HL-60/S4 treated with phorbol 12-myristate 13-acetate at 8.2 ng/mL for 4 days and 3 days (cell line): Measurements from ENCODE around the gene IFT88.

ENCODE experiments used
- in situ Hi-C: fragments of 300-500 bp; cut with MboI; formaldehyde crosslinking; loops from 2 replicates; pipeline ENCODE4 v1.15.0; 2022; ENCODE audit warnings: low sequenced_read_pairs

IFT88 gene

DNA sequence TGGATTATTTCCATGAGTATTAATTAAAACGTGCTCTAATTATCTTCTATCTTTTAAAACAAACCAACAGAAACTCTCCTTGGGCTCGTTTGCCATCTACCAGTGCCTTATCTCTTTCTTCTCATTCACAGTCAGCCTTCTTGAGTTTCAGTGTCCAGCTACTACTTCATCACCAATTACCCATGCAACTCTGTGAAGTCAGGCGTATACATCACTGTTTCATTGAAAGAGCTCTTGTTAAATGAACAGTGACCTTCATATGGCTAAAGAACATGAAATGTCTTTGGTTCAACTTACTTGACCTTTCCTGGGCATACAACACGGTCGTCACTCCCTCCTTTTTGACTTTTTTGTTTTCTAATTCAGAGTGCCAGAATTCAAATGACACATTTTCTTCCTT is 5.2 kb upstream of the IFT88 start:
- in situ Hi-C loops = no loop called here

DNA sequence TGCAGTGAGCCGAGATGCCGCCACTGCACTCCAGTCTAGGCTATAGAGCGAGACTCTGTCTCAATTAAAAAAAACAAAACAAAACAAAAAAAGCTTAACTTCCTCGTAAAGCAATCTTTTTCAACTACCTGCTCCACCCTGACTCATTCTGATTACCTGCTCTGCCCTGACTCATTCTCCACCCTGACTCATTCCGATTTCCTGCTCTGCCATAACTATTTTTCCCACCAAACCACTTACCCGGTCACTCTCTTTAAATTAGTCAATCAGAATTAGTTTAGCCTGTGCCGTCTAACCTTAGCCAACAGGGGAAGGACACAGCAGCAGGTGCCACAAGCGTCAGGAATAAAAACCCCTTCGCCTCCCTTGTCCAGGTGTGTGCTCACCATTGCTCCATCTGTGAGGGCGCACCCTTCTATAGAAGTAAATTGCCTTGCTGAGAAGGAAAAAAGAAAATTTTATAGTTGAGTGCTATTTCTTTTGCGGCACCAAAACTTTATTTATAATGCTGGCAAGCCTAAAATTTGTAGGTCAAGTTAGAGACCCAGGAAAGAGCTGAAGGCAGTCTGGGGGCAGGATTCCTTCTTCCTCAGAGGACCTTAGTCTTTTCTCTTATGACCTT is 1.7 kb upstream of the IFT88 start:
- in situ Hi-C loops = no loop called here

GRCh38 chr13:20566468-20566897 is 474 bp upstream of the IFT88 start:
- in situ Hi-C loops = no loop called here

DNA sequence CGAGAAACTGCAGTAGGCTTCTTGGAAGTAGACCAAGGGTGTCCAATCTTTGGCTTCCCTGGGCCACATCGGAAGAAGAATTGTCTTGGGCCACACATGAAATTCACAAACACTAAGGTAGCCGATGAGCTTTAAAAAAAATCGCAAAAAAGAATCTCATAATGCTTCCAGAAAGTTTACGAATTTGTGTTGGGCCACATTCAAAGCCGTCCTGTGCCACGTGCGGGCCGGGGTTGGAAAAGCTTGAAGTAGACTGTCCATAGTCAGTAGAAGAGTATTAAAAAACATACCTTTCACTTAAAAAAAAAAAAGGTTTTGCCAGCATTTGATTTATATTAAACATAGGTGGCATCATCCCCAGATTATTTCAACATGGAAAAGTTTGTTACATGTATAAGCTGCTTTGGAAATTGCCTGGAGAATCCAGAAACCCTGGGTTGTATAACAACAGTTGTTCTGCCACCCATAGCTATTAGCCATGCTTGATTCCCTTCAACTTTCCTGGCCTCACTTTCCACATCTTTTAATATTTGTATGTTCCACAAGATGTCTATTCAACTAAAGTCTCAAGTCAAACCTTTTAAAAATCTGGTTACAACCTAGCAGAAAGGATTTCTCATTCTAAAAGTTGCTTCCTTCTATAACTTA is 1.0 kb downstream of the IFT88 start:
- in situ Hi-C loops = no loop called here

DNA sequence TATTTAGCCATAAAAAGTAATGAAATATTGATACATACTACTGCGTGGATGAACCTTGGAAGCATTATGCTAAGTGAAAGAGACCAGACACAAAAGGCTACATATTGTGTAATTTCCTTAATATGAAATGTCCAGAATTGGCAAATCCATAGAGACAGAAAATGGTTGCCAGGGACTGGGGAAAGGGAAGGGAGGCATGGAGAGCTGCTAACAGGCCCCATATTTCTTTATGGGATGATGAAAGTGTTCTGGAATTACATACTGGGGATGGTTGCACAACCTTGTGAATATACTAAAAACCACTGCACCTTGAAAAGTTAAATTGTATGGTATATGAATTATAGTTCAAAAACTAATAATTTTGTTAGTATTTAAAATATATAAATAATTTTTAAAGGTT is 3.6 kb downstream of the IFT88 start:
- in situ Hi-C loops = no loop called here

GRCh38 chr13:20571676-20572075 is 4.7 kb downstream of the IFT88 start:
- in situ Hi-C loops = no loop called here

DNA sequence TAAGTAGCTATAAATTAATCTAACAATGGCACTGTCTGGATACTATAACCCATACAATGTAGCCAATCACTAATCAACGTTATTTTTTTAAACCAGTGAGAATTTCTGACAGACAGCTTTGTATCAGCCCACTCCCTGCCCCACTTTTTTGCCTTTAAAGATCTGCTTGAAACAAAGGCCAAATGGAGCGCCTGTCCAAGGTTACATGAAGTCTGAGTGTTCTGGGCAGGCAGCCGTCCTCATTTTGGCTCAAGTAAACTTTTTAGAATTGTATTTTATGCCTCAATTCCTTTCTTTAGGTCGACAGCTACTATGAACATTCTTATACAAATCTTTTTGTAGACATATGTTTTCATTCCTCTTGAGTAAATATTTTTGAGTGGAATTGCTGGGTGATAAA is 6.2 kb downstream of the IFT88 start:
- in situ Hi-C loops = no loop called here

DNA sequence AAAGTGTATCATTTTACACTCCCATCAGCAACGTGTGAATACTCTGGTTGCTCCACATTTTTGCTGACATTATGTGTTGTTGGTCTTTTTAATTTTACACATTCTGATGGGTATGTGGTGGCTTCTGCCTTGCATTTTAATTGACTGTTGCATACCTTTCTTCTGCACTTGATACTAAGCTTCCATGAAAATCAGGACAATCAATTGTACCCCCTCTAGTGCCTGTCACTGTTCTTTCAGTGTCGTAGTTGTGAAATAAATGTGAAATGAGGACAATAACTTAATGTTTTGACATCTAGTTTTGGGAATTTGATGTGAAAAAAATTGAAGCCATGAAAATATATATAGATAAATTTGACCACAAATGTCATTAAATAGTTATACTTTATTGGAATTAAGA is 6.7 kb downstream of the IFT88 start:
- in situ Hi-C loops = no loop called here

GRCh38 chr13:20579191-20579590 is 12.2 kb downstream of the IFT88 start:
- in situ Hi-C loops = no loop called here

DNA sequence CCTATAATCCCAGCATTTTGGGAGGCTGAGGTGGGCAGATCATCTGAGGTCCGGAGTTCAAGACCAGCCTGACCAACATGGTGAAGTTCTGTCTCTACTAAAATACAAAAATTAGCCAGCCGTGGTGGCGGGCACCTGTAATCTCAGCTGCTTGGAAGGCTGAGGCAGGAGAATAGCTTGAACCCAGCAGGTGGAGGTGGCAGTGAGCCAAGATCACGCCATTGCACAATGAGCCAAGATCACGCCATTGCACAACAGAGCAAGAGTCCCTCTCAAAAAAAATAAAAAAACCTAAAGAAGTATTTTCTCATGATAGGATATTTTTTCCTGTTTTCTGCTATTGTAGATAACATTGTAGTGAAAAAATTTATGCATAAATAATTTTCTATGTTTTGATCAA is 13.3 kb downstream of the IFT88 start:
- in situ Hi-C loops = no loop called here

DNA sequence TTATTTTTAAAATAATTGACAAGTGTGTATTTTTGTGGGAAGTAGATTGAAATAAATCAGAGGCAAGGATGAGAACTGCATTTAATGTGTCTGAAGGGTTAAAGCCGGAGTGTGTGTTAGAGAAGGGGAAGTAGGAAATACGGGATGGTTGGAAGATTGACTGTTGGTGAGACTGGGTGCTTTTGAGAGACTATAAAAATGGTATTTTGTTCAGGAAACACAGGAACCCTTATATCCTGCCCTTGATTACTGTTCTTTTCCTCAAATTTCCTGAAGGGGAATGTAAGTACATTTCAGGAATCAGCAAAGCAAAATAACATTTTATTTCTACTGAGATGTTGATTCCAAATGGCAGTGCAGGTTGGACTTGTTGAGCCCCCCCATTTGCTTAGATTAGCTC is 15.1 kb downstream of the IFT88 start:
- in situ Hi-C loops = no loop called here

DNA sequence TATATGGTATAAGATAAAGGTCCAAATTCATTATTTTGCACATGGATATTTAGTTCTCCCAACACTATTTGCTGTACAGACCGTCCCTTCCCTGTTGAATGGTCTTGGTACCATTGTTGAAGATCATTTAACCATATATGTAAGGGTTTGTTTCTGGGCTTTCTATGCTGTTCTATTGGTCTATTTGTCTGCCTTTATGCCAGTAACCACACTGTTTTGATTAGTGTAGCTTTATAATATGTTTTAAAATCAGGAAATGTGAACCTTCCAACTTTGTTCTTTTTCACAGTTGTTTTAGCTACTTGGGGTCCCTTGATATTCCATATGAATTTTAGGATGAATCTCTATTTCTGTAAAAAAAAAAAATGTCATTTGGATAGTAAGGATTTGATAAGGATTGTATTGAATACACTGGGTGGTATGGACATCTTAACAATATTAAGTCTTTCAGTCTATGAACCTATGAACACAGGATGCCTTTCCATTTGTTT is 16.9 kb downstream of the IFT88 start:
- in situ Hi-C loops = no loop called here

- in situ Hi-C loops = no loop called here
Measured at GRCh38 chr13:20585371-20585770, 18.4 kb downstream of the IFT88 start.

DNA sequence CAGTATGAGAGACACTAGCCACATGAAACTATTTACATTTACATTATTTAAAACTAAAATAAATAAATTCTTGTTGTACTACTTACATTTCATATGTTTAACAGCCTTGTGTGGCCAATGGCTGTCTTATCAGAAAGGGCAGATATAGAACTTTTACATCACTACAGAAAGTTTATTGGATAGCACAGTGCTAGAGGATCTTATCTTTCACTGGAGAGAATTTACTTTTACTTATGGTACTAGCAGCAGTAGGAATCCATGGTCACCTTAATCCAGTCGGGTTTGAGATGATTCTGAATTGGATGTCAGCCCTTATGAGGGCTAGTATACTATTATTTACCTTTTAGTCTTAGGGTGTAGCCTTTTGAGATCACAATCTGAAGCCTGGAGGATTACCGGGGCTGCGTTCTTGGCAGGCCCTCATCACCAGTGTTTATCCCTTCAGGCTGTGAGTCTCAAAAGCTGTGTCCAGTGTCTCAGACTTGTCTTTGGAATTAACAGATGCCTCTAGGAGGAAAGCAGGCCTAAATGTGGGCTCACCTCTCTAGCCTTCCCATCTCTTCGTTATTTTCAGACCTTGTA is 21.7 kb downstream of the IFT88 start:
- in situ Hi-C loops = no loop called here

GRCh38 chr13:20590561-20590960 is 23.6 kb downstream of the IFT88 start:
- in situ Hi-C loops = no loop called here

DNA sequence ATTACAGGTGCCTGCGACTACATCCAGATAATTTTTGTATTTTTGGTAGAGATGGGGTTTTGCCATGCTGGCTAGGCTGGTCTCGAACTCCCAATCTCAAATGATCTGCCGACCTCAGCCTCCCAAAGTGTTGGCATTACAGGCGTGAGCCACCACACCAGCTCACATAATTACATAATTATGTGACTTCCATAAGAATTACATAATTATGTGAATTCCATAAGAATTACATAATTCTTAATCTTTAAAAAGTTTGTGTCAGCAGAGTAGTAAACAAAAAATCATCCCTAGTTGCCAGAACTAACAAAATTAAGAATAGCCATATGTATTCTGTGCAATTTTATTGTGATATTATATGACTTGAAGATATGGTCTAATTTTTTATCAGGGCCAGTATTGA is 25.6 kb downstream of the IFT88 start:
- in situ Hi-C loops = no loop called here

DNA sequence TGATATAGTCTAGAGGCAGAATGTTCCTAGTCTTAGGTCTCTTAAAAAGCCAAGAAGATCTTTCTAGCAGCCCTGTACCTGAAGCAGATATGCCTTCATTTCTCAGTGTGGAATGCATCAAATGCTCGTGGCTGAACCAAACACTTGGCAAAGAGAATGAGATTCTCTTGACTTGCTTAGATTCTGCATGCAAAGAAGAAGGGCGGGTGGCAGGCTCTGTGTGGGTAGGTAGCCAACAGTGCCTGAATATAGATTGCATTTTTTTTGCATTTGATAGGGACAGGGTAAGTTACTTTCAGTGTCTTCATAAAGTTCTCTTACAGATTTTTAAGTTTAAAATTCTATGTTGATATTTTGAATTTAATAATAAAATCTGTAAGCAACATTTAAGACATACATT is 27.3 kb downstream of the IFT88 start:
- in situ Hi-C loops = no loop called here

DNA sequence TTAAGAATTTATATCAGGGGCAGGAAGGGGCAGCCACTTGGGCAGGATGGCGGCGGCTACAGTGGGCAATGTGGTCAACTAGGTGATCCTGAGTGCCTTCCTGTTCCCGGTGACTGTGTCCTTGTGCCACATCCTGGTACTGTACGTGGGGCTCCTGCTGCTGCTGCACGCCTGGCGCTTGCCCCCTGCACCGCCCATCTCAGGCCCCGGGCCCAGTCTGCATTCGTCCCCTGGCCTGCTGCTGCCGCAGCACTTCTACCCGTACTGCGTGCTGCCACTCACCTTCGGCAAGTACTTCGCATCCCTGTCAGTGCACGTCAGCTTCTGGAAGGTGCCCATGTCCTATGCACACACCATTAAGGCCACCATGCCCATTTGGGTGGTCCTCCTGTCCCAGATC is 40.1 kb downstream of the IFT88 start:
- in situ Hi-C loops = no loop called here

- in situ Hi-C loops = no loop called here
Measured at GRCh38 chr13:20608438-20609020, 41.6 kb downstream of the IFT88 start.

- in situ Hi-C loops = no loop called here
Measured at GRCh38 chr13:20609145-20609544, 42.2 kb downstream of the IFT88 start.

DNA sequence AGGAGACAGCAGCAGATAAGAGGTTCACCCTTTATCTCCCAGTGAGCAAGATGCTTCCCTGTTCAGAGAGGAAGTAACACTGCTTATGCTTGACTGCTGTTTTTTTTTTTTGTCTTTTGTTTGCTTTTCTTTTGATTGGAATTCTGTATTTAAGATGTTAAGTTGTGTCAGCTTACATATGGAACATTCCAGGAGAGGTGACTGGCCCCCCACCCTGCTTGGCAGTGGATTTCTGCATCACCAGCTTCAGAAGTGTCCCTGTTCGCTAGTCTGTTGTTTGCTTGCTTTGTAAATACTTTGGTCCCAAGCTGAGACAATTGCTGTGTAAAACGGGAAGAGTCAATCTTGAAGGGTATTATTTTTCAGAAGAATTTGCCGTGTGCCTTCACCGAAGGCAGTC is 43.0 kb downstream of the IFT88 start:
- in situ Hi-C loops = no loop called here
